ENCODE results near the gene TTLL12. TPM values are rescaled to one million over a fixed set of nuclear protein-coding genes. Genes with fewer than 3 reads are reported as not detected.

Gene TTLL12
- total RNA-seq, 2 donors from 2014 or later, result 21.0 to 25.1 TPM

Other genes starting within 250 kb of the TTLL12 start
- 100 to 1,000 TPM; 117 to 118 TPM for gene PACSIN2, start 172.0 kb downstream of the TTLL12 start, total RNA-seq
- gene TTLL1, start 97.7 kb downstream of the TTLL12 start, total RNA-seq, result 1 to 10 TPM; 2.0 to 7.0 TPM
- 10 to 100 TPM in 1 of 2 donors, 1 to 10 TPM in 1; 1.6 to 11.5 TPM for gene BIK, start 76.4 kb downstream of the TTLL12 start, total RNA-seq
- 10 to 100 TPM; 28.8 to 50.8 TPM for gene MCAT, start 43.7 kb downstream of the TTLL12 start, total RNA-seq
- gene TSPO, start 35.6 kb downstream of the TTLL12 start, total RNA-seq, result 100 to 1,000 TPM; 113 to 225 TPM
- gene SCUBE1, start 156.2 kb upstream of the TTLL12 start, total RNA-seq, result under 1 TPM; under 0.01 to 0.26 TPM
- not detected for gene MPPED1, start 224.9 kb upstream of the TTLL12 start, total RNA-seq